ENCODE measurements around the gene HEXIM2.
A peak's percentile ranks its signal among the peaks of the same experiment; 100 is the strongest.

HEXIM2 gene

DNA sequence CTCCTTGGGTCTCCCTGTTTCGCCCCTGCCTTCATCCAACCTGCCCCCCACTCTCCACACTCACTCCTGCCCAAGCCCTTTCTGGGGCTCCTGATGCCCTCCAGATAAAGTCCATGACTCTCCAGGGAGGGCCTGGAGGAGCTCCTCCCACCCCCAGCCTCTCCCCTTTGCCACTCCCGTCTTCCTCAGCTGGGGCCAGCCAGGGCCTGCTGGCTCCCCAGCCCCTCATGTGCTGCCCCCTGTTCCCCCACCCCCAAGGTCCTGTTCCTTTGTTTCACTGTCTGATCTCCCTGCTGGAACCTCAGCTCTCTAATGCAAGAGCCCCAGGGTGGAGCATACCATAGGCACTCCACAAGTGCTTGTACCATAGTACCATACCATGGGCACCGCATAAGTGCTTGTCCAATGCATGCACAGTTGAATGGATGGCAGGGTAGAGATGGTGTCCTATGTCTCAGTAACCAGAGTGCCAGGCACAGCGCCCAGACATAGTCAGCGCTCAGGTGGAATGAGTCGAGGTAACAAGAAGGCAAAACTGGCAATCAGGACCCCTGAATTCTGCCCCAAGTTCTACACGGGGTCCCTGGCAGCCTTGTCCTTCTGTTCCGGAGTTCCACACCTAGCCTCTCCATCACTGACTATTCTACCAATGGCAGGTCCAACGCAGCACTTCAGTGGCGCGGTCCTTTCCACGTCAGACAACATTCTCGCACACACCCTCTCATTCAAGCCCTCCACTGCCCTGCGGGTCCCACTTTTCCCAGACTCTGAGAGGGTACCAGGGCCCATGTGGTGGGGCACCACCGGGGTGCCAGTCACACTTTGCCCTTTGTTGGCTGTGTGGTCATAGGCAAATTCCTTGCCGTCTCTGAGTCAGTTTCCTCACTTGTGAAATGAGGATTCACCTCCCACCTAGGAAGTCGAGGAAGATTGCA, 30.7 kb upstream of the HEXIM2 start:
- ChIA-PET CTCF (interaction anchor here (0.6 to 10.1 kb wide), 12 partner anchors 14 to 356 kb away, joined by 3 to 209 read pairs (median 6); partner anchors contain the start of gene HEXIM1), POLR2A (interaction anchor here (2.4 kb wide), 2 partner anchors 18 kb away, joined by 17 to 20 read pairs; partner anchors contain the start of gene HEXIM1)
- H3K4me1 ChIP-seq (ENCODE audit: control insufficient read depth, insufficient read depth, low read length), result peaks cover 3% of the 10 kb centered on the region
- TF ChIP-seq ZNF366 (tag by site-specific recombination; conservative IDR thresholded peaks at IDR 0.05) (0 out of 2 replicates have a peak, but pooled peaks have one; percentile 21), ZNF114 (tag by site-specific recombination; IDR thresholded peaks at IDR 0.05) (no peak), SCRT2 (tag by site-specific recombination; IDR thresholded peaks at IDR 0.05) (peak; percentile 6; the same call in 1 of the 2 replicates), ZNF600 (tag by site-specific recombination; IDR thresholded peaks at IDR 0.05) (peak; percentile 24; the same call in 1 of the 2 replicates), KLF1 (tag by site-specific recombination; IDR thresholded peaks at IDR 0.05) (peak; percentile 47), ZBTB20 (tag by site-specific recombination; IDR thresholded peaks at IDR 0.05) (no peak), ZNF660 (tag by site-specific recombination; IDR thresholded peaks at IDR 0.05) (no peak), ZNF132 (tag by site-specific recombination; IDR thresholded peaks at IDR 0.05; ENCODE audit: borderline replicate concordance) (no peak), ZNF670 (tag by site-specific recombination; IDR thresholded peaks at IDR 0.05; ENCODE audit: low read depth) (no peak), ZNF747 (tag by site-specific recombination; IDR thresholded peaks at IDR 0.05) (no peak), ZNF792 (tag by site-specific recombination; IDR thresholded peaks at IDR 0.05) (peak; percentile 79), ZNF658 (tag by site-specific recombination; IDR thresholded peaks at IDR 0.05) (no peak), SETDB1 (IDR thresholded peaks at IDR 0.05; ENCODE audit: insufficient read length, low read length) (no peak), GLIS2 (tag by site-specific recombination; IDR thresholded peaks at IDR 0.05) (peak; percentile 47)
- TF ChIP-seq, protein P1, sequence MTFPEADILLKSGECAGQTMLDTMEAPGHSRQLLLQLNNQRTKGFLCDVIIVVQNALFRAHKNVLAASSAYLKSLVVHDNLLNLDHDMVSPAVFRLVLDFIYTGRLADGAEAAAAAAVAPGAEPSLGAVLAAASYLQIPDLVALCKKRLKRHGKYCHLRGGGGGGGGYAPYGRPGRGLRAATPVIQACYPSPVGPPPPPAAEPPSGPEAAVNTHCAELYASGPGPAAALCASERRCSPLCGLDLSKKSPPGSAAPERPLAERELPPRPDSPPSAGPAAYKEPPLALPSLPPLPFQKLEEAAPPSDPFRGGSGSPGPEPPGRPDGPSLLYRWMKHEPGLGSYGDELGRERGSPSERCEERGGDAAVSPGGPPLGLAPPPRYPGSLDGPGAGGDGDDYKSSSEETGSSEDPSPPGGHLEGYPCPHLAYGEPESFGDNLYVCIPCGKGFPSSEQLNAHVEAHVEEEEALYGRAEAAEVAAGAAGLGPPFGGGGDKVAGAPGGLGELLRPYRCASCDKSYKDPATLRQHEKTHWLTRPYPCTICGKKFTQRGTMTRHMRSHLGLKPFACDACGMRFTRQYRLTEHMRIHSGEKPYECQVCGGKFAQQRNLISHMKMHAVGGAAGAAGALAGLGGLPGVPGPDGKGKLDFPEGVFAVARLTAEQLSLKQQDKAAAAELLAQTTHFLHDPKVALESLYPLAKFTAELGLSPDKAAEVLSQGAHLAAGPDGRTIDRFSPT (tag by site-specific recombination; IDR thresholded peaks at IDR 0.05), result peak; percentile 34; the same call in 1 of the 2 replicates
- TF ChIP-seq, protein P2, sequence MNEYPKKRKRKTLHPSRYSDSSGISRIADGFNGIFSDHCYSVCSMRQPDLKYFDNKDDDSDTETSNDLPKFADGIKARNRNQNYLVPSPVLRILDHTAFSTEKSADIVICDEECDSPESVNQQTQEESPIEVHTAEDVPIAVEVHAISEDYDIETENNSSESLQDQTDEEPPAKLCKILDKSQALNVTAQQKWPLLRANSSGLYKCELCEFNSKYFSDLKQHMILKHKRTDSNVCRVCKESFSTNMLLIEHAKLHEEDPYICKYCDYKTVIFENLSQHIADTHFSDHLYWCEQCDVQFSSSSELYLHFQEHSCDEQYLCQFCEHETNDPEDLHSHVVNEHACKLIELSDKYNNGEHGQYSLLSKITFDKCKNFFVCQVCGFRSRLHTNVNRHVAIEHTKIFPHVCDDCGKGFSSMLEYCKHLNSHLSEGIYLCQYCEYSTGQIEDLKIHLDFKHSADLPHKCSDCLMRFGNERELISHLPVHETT (tag by site-specific recombination; IDR thresholded peaks at IDR 0.05), result no peak
- TF ChIP-seq, protein P3, sequence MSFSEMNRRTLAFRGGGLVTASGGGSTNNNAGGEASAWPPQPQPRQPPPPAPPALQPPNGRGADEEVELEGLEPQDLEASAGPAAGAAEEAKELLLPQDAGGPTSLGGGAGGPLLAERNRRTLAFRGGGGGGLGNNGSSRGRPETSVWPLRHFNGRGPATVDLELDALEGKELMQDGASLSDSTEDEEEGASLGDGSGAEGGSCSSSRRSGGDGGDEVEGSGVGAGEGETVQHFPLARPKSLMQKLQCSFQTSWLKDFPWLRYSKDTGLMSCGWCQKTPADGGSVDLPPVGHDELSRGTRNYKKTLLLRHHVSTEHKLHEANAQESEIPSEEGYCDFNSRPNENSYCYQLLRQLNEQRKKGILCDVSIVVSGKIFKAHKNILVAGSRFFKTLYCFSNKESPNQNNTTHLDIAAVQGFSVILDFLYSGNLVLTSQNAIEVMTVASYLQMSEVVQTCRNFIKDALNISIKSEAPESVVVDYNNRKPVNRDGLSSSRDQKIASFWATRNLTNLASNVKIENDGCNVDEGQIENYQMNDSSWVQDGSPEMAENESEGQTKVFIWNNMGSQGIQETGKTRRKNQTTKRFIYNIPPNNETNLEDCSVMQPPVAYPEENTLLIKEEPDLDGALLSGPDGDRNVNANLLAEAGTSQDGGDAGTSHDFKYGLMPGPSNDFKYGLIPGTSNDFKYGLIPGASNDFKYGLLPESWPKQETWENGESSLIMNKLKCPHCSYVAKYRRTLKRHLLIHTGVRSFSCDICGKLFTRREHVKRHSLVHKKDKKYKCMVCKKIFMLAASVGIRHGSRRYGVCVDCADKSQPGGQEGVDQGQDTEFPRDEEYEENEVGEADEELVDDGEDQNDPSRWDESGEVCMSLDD (tag by site-specific recombination; IDR thresholded peaks at IDR 0.05), result peak; percentile 48; the same call in 1 of the 2 replicates
- TF ChIP-seq, protein P4, sequence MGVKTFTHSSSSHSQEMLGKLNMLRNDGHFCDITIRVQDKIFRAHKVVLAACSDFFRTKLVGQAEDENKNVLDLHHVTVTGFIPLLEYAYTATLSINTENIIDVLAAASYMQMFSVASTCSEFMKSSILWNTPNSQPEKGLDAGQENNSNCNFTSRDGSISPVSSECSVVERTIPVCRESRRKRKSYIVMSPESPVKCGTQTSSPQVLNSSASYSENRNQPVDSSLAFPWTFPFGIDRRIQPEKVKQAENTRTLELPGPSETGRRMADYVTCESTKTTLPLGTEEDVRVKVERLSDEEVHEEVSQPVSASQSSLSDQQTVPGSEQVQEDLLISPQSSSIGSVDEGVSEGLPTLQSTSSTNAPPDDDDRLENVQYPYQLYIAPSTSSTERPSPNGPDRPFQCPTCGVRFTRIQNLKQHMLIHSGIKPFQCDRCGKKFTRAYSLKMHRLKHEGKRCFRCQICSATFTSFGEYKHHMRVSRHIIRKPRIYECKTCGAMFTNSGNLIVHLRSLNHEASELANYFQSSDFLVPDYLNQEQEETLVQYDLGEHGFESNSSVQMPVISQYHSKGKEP (tag by site-specific recombination; IDR thresholded peaks at IDR 0.05), result no peak
- TF ChIP-seq, protein P5, sequence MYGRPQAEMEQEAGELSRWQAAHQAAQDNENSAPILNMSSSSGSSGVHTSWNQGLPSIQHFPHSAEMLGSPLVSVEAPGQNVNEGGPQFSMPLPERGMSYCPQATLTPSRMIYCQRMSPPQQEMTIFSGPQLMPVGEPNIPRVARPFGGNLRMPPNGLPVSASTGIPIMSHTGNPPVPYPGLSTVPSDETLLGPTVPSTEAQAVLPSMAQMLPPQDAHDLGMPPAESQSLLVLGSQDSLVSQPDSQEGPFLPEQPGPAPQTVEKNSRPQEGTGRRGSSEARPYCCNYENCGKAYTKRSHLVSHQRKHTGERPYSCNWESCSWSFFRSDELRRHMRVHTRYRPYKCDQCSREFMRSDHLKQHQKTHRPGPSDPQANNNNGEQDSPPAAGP (tag by site-specific recombination; IDR thresholded peaks at IDR 0.05), result 0 out of 2 replicates have a peak, but pooled peaks have one; percentile 14
- TF ChIP-seq, protein P6, sequence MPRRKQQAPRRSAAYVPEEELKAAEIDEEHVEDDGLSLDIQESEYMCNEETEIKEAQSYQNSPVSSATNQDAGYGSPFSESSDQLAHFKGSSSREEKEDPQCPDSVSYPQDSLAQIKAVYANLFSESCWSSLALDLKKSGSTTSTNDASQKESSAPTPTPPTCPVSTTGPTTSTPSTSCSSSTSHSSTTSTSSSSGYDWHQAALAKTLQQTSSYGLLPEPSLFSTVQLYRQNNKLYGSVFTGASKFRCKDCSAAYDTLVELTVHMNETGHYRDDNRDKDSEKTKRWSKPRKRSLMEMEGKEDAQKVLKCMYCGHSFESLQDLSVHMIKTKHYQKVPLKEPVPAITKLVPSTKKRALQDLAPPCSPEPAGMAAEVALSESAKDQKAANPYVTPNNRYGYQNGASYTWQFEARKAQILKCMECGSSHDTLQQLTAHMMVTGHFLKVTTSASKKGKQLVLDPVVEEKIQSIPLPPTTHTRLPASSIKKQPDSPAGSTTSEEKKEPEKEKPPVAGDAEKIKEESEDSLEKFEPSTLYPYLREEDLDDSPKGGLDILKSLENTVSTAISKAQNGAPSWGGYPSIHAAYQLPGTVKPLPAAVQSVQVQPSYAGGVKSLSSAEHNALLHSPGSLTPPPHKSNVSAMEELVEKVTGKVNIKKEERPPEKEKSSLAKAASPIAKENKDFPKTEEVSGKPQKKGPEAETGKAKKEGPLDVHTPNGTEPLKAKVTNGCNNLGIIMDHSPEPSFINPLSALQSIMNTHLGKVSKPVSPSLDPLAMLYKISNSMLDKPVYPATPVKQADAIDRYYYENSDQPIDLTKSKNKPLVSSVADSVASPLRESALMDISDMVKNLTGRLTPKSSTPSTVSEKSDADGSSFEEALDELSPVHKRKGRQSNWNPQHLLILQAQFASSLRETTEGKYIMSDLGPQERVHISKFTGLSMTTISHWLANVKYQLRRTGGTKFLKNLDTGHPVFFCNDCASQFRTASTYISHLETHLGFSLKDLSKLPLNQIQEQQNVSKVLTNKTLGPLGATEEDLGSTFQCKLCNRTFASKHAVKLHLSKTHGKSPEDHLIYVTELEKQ (tag by site-specific recombination; IDR thresholded peaks at IDR 0.05; ENCODE audit: borderline replicate concordance), result 0 out of 2 replicates have a peak, but pooled peaks have one; percentile 49

More for the DNA sequence above, 30.7 kb upstream of the HEXIM2 start:
- no peaks in the 10 kb centered on the region for H3K9me3 ChIP-seq (ENCODE audit: control insufficient read depth, insufficient read depth, low read depth, low read length)
- H3K36me3 ChIP-seq (ENCODE audit: control insufficient read depth in 2 of 2, insufficient read depth in 1 of 2, low read length in 2 of 2), result 0 out of 3 replicates have a peak, but pooled peaks cover 0 to 4% of the 10 kb centered on the region in 2 experiments
- H3K27ac ChIP-seq (ENCODE audit: extremely low read depth, low read depth, low read length), result no peak overlapping the region
- H3K4me3 ChIP-seq (ENCODE audit: low read depth, low read length), result peak overlapping the region; percentile 70; the same call in 1 of the 2 replicates

Data from HEK293 (cell line).